Panc1 (cell line): ENCODE measurements around the gene MYO5B. TPM values are rescaled to one million over a fixed set of nuclear protein-coding genes. Genes with fewer than 3 reads are reported as not detected.
"Not testable (repeated sequence)": the region's sequence is repeated elsewhere in the genome, so short reads cannot be mapped to it uniquely, and the experiment has no call there.

ENCODE experiments used
- ATAC-seq: fragments of 200-7000 bp; cut with Tn5 transposase; 2 replicates; pipeline ENCODE4 v1.9.1; 2020; ENCODE audit warnings: mild to moderate bottlenecking, moderate library complexity
- BruUV-seq: library from RNA; stranded (reverse); fragments of 400-500 nt; replicated peaks from 2 replicates; lab custom pipeline; 2021; lab: Mats Ljungman, UMichigan
- CTCF ChIA-PET: fragments of 300-600 bp; sonication (Branson Sonifier 250); formaldehyde crosslinking; loops from one replicate; lab custom pipeline; 2022; ENCODE audit warnings: antibody characterized with exemption; lab: Charles Lee
- POLR2A ChIA-PET: fragments of 300-600 bp; sonication (Branson Sonifier 250); formaldehyde crosslinking; loops from one replicate; lab custom pipeline; 2022; ENCODE audit warnings: antibody characterized with exemption; lab: Charles Lee
- DNase-seq: peaks from one replicate; pipeline ENCODE4 v3.0.0-alpha.2; 2010; ENCODE audit warnings: low read depth, low spot score
- H3K27ac ChIP-seq: 2 replicates; pipeline ENCODE4 v1.5.1; 2011; ENCODE audit warnings: mild to moderate bottlenecking, low read length, inconsistent platforms
- H3K27me3 ChIP-seq: fragments of 200-500 bp; sonication (Bioruptor generic); 2 replicates; pipeline ENCODE4 v1.6.0; 2014; ENCODE audit warnings: low read length, inconsistent platforms; ENCODE audit not compliant: control insufficient read depth, insufficient read depth
- H3K36me3 ChIP-seq: fragments of 200-500 bp; sonication (Bioruptor generic); 2 replicates; pipeline ENCODE4 v1.5.1; 2014; ENCODE audit warnings: inconsistent platforms, mild to moderate bottlenecking, low read length, moderate library complexity; ENCODE audit not compliant: control insufficient read depth, insufficient read depth
- H3K4me1 ChIP-seq: 2 replicates; pipeline ENCODE4 v1.5.1; 2011; ENCODE audit warnings: inconsistent platforms, mild to moderate bottlenecking, low read length, moderate library complexity; ENCODE audit not compliant: control insufficient read depth, insufficient read depth
- H3K4me3 ChIP-seq, 2 experiments: 2 replicates each; pipeline ENCODE4 v1.5.1; 2011 to 2012; ENCODE audit warnings: low read depth in 2 of 2, low read length in 2 of 2, mild to moderate bottlenecking in 2 of 2, inconsistent platforms in 1 of 2, moderate library complexity in 1 of 2
- H3K9me3 ChIP-seq: fragments of 200-500 bp; sonication (Bioruptor generic); 2 replicates; pipeline ENCODE4 v1.5.1; 2014; ENCODE audit warnings: low read depth, mild to moderate bottlenecking, inconsistent platforms, low read length, moderate library complexity; ENCODE audit not compliant: control insufficient read depth, insufficient read depth
- CTCF ChIP-seq: fragments of 450-650 bp; IDR thresholded peaks from 2 replicates; pipeline ENCODE4 v1.5.1; 2017; ENCODE audit warnings: mild to moderate bottlenecking
- POLR2AphosphoS5 ChIP-seq: IDR thresholded peaks from 2 replicates; pipeline ENCODE4 v1.6.1; 2012; ENCODE audit warnings: mild to moderate bottlenecking, low read depth, low read length, moderate library complexity
- REST ChIP-seq, 2 experiments: IDR thresholded peaks; 2 replicates each; pipeline ENCODE4 v1.6.1; 2011 to 2012; ENCODE audit warnings: low read depth in 2 of 2, control low read depth in 1 of 2, low read length in 1 of 2, mild to moderate bottlenecking in 1 of 2, moderate library complexity in 1 of 2; ENCODE audit not compliant: insufficient read depth in 1 of 2
- SIN3A ChIP-seq: IDR thresholded peaks from 2 replicates; pipeline ENCODE4 v1.6.1; 2012; ENCODE audit warnings: low read depth, mild to moderate bottlenecking, low read length, moderate library complexity, borderline replicate concordance; ENCODE audit not compliant: insufficient read depth
- TCF7L2 ChIP-seq: IDR thresholded peaks from 2 replicates; pipeline ENCODE4 v1.6.1; 2011; ENCODE audit warnings: mild to moderate bottlenecking, low read depth, low read length, inconsistent platforms
- in situ Hi-C: cut with HindIII; loops from 2 replicates; pipeline ENCODE4 v1.10.0; 2016; ENCODE audit warnings: low sequenced_read_pairs, low pct_unique_long_range_greater_than_20kb
- intact Hi-C: fragments of 100-400 bp; cut with micrococcal nuclease; formaldehyde crosslinking; loops from one replicate; pipeline ENCODE4 v1.10.0; 2022; ENCODE audit not compliant: unreplicated experiment
- total RNA-seq: library from RNA; stranded (reverse); gene quantifications from one replicate; pipeline ENCODE4 v1.2.1, GENCODE V29; 2021; ENCODE audit not compliant: unreplicated experiment

MYO5B gene
- total RNA-seq, 1 experiment from 2014 or later, result 0.31 TPM

GRCh38 chr18:49892148-49892924, 302.6 kb downstream of the MYO5B start:
- no peak for TF ChIP-seq CTCF
- TF ChIP-seq TCF7L2, result no peak
- TF ChIP-seq REST (IDR thresholded peaks at IDR 0.05; ENCODE audit: insufficient read depth in 1 of 2, low read depth in 2 of 2, low read length in 1 of 2), result no peak
- no peak for TF ChIP-seq SIN3A
- in situ Hi-C loops (no loop called here), intact Hi-C loops (no loop called here)
- no peaks in the 10 kb centered on the region for H3K4me1 ChIP-seq
- no peaks in the 10 kb centered on the region for H3K36me3 ChIP-seq
- H3K27ac ChIP-seq, result no peak overlapping the region
- ATAC-seq (no peak), DNase-seq (no peak)
- no peaks in the 10 kb centered on the region for H3K9me3 ChIP-seq
- POLR2A ChIA-PET, result no interaction called here
- CTCF ChIA-PET, result no interaction called here
- H3K27me3 ChIP-seq, result no peaks in the 10 kb centered on the region; the same call in 1 of the 2 replicates
- H3K4me3 ChIP-seq, result no peak overlapping the region
- BruUV-seq, result no TSS peak

GRCh38 chr18:49890041-49890440, 304.9 kb downstream of the MYO5B start:
- no peak overlapping the region for H3K4me3 ChIP-seq
- no peaks in the 10 kb centered on the region for H3K9me3 ChIP-seq
- H3K36me3 ChIP-seq, result no peaks in the 10 kb centered on the region
- DNase-seq (no peak), ATAC-seq (no peak)
- ChIA-PET POLR2A (no interaction called here), CTCF (no interaction called here)
- in situ Hi-C loops, result no loop called here
- BruUV-seq, result no TSS peak
- TF ChIP-seq POLR2AphosphoS5, result no peak
- H3K27me3 ChIP-seq, result no peaks in the 10 kb centered on the region; the same call in 1 of the 2 replicates
- no peak overlapping the region for H3K27ac ChIP-seq
- no peaks in the 10 kb centered on the region for H3K4me1 ChIP-seq
- intact Hi-C loops, result no loop called here

GRCh38 chr18:49889552-49889951, 305.4 kb downstream of the MYO5B start:
- H3K4me3 ChIP-seq, H3K36me3 ChIP-seq, H3K4me1 ChIP-seq, intact Hi-C loops, ATAC-seq, BruUV-seq, H3K27me3 ChIP-seq, CTCF ChIA-PET, H3K27ac ChIP-seq, in situ Hi-C loops, H3K9me3 ChIP-seq, DNase-seq, POLR2A ChIA-PET: not testable (repeated sequence)
